HG03060 (cell line): ENCODE data around the gene MYO3B.

Experiments used
- ATAC-seq: cut with Tn5 transposase; IDR thresholded peaks from one replicate; pipeline ENCODE4 v1.9.1; 2021; ENCODE audit warnings: low read depth, moderate number of reproducible peaks; ENCODE audit not compliant: unreplicated experiment

Gene MYO3B

GRCh38 chr2:170360546-170361089, 182.7 kb downstream of the MYO3B start:
- ATAC-seq = no peak

GRCh38 chr2:170361090-170361936, 183.4 kb downstream of the MYO3B start:
- ATAC-seq = no peak

GRCh38 chr2:170362313-170362870, 184.4 kb downstream of the MYO3B start:
- ATAC-seq = no peak

- ATAC-seq = no peak
Observed at GRCh38 chr2:170362871-170363631, 185.1 kb downstream of the MYO3B start.

- no peak for ATAC-seq
Observed at GRCh38 chr2:170365003-170365402, 187.1 kb downstream of the MYO3B start.

GRCh38 chr2:170365686-170366085, 187.7 kb downstream of the MYO3B start:
- ATAC-seq = no peak

- ATAC-seq = no peak
Observed at GRCh38 chr2:170368370-170368769, 190.4 kb downstream of the MYO3B start.

GRCh38 chr2:170369228-170369627, 191.3 kb downstream of the MYO3B start:
- ATAC-seq = no peak

- ATAC-seq = no peak
Observed at GRCh38 chr2:170369894-170370293, 191.9 kb downstream of the MYO3B start.

GRCh38 chr2:170371231-170371998, 193.5 kb downstream of the MYO3B start:
- ATAC-seq = no peak

GRCh38 chr2:170375192-170375591, 197.2 kb downstream of the MYO3B start:
- ATAC-seq = no peak

GRCh38 chr2:170377500-170378207, 199.7 kb downstream of the MYO3B start:
- ATAC-seq = no peak

- ATAC-seq = no peak
Observed at GRCh38 chr2:170380267-170380666, 202.3 kb downstream of the MYO3B start.

- no peak for ATAC-seq
Observed at GRCh38 chr2:170381678-170382077, 203.7 kb downstream of the MYO3B start.

- no peak for ATAC-seq
Observed at GRCh38 chr2:170386554-170386953, 208.6 kb downstream of the MYO3B start.

GRCh38 chr2:170391018-170391417, 213.1 kb downstream of the MYO3B start:
- ATAC-seq = no peak

GRCh38 chr2:170391697-170392096, 213.8 kb downstream of the MYO3B start:
- ATAC-seq = no peak

GRCh38 chr2:170393861-170394498, 216.0 kb downstream of the MYO3B start:
- ATAC-seq = no peak

GRCh38 chr2:170394641-170395387, 216.9 kb downstream of the MYO3B start:
- ATAC-seq = no peak
